Measurements from ENCODE around the gene FPGS. TPM values are rescaled to one million over a fixed set of nuclear protein-coding genes. Genes with fewer than 3 reads are reported as not detected.
A peak's percentile ranks its signal among the peaks of the same experiment; 100 is the strongest.
"Not testable (repeated sequence)": the region's sequence is repeated elsewhere in the genome, so short reads cannot be mapped to it uniquely, and the experiment has no call there.

FPGS gene
- total RNA-seq, 1 donor from 2014 or later: 69.7 TPM

DNA sequence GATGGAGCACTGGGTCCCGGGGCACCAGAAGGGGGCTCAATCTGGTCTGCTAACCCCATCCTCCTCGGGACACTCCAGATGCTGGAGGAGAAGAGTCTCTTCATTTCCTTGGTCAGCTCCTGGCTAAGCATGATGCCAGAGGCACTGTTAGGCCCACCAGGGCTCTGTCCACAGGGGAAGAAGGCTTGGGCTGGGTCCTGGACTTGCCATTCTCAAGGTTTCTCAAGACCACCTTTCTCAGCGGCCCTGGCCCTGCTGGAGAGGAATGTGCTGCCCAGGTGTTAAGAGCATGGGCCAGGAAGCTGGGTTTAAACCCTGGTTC is 32.1 kb upstream of the FPGS start:
- DNase-seq (ENCODE audit: low spot score) (no peak), ATAC-seq (no peak)
- intact Hi-C loops (cut with DNase I): no loop called here

- DNase-seq (ENCODE audit: low spot score) (peak; percentile 99), ATAC-seq (peak; percentile 98)
- intact Hi-C loops (cut with DNase I): no loop called here
Observed at GRCh38 chr9:127770905-127771569, 31.6 kb upstream of the FPGS start.

GRCh38 chr9:127771570-127772189 is 31.0 kb upstream of the FPGS start:
- ATAC-seq (no peak), DNase-seq (ENCODE audit: low spot score) (no peak)
- intact Hi-C loops (cut with DNase I): no loop called here

- ATAC-seq: no peak
- intact Hi-C loops (cut with DNase I): no loop called here
Observed at GRCh38 chr9:127772603-127773002, 30.1 kb upstream of the FPGS start.

GRCh38 chr9:127773272-127773671 is 29.4 kb upstream of the FPGS start:
- no peak for ATAC-seq
- no peak for DNase-seq (ENCODE audit: low spot score)
- intact Hi-C loops (cut with DNase I): no loop called here

More at GRCh38 chr9:127772603-127773002, 30.1 kb upstream of the FPGS start:
- DNase-seq (ENCODE audit: low spot score): no peak

DNA sequence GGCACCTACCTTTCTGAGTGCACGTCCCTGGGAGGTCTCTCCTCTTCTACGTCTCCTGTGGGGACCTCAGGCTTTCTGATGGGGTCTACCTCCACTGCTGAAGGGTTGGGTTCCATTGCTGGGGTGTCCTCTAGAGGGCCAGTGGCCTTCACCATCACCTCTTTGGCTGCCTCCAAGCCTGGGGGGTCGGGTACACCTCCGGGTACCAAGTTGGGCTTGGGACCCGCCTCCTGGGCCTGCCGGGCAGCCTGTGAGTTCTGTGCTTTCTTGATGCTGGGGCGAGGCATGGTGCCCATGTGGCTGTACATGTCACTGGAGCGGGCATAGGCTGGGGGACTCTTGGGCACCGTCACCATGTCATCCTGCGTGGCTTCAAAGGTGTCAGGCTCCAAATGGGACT is 28.7 kb upstream of the FPGS start:
- ATAC-seq: no peak
- intact Hi-C loops (cut with DNase I): no loop called here
- DNase-seq (ENCODE audit: low spot score): no peak

DNA sequence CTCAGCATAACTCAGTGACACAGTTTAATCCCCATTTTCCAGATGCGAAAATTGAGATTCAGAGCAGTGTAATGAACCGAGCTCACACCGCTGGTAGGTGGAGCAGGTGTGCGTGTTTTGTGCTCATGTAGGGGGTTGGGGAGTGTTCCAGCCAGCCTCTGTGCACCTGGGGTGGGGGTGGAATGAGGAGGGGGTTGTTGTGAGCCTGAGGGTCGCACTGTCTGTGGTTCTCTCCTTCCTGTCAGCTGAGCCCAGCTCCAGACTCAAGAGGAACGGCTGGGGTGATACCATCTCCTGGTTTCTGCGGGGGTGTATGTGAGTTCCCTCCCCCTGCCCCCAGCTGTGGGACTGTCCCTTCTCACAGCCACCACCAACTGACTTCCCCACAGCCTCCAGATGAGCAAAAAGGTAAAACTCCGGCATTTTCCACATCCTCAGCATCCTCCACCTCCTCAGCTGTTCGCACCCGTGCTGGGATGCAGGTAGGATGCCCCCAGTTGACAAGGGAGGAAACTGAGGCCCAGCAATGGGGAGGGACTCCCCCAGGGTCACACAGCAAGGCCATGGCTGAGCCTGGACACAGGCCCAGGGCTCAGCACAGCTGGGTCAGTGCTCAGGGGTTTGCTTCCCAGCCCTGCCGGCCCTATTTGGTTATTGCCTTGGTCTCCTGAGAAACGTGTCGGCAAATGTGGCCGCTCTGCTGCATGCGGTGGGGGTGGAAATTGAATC is 26.3 kb upstream of the FPGS start:
- intact Hi-C loops (cut with DNase I): no loop called here
- DNase-seq (ENCODE audit: low spot score): no peak
- no peak for ATAC-seq

DNA sequence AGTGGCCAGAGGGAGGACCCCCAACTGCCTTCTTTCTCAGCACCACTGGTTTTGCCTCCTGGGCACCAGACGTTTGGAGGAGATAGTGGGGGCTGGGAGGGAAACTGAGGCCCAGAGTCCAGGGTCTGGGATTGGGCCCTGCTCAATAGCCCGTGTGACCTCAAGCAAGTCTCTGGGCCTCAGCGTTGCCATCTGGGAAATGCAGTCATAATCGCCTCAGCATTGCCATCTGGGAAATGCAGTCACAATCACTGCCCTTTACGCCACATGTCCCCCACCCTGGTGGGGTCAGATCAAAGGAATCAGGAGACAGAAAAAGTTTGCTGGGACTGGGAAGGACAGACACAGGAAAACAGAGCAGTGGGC is 25.8 kb upstream of the FPGS start:
- ATAC-seq: no peak
- DNase-seq (ENCODE audit: low spot score): no peak
- intact Hi-C loops (cut with DNase I): no loop called here

DNA sequence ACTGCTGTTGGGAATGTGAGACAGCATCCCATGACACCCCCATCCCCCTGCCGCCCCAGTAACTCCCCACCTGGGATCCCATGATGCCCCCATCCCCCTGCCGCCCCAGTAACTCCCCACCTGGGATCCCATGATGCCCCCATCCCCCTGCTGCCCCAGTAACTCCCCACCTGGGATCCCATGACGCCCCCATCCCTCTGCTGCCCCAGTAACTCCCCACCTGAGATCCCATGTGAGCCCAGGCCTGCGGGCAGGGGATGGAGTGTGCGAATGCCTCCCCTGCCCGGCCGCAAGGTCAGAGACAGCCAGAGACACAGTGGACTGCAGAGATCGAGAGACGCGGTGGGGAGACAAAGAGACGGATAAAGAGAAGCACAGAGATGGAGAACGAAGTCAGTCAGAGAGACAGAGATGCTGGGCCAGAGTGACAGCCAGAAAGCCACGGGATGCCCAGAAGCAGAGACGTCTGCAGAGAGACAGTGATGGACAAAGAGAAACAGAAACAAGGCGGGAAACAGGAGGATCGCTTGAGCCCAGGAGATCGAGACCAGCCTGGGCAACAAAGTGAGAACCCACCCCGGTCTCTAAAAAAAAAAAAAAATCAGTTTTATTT is 25.2 kb upstream of the FPGS start:
- intact Hi-C loops (cut with DNase I): no loop called here
- no peak for DNase-seq (ENCODE audit: low spot score)
- ATAC-seq: no peak

GRCh38 chr9:127778280-127779135 is 24.2 kb upstream of the FPGS start, which contains the start of gene SH2D3C:
TSS of gene SH2D3C (minus strand) at chr9:127778666. CDS start at chr9:127778627, 39 bp downstream.
- intact Hi-C loops (cut with DNase I): no loop called here
- ATAC-seq (peak; percentile 72), DNase-seq (ENCODE audit: low spot score) (no peak)

DNA sequence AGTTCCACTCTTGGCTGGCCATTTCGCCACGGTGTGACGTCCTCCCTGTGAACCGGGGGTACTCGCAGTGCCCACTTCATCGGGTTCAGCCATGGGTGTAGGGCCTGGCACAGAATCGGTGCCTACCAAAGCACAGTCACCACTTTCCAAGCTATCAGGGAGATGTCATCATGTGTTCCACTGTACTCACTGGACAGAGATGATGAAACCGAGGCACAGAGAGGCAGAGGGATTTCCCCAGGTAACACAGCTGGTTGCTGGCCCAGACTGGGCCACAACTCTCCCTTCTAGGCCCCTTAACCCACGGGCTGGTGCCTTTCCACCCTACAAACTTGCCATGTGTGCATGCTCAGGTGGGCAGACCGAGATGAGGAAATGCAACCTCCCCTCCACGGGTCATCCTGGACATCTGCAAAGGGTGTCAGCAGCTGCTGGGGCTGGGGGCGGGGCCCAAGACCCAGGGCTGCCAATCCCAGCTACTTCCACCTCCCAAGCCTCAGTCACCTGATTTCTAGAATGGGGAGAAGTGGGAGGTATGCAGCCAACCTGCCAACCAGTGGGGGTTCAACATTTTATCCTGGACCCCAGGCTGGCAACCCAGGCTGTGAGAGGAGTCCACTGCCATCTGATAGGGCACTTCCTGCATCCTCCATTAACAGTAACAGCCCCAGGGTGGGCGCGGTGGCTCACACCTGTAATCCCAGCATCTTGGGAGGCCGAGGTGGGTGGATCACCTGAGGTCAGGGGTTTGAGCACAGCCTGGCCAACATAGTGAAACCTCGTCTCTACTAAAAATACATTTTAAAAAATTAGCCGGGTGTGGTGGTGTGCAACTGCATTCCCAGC is 23.3 kb upstream of the FPGS start:
- peak; percentile 68 for ATAC-seq
- intact Hi-C loops (cut with DNase I): no loop called here
- no peak for DNase-seq (ENCODE audit: low spot score)

DNA sequence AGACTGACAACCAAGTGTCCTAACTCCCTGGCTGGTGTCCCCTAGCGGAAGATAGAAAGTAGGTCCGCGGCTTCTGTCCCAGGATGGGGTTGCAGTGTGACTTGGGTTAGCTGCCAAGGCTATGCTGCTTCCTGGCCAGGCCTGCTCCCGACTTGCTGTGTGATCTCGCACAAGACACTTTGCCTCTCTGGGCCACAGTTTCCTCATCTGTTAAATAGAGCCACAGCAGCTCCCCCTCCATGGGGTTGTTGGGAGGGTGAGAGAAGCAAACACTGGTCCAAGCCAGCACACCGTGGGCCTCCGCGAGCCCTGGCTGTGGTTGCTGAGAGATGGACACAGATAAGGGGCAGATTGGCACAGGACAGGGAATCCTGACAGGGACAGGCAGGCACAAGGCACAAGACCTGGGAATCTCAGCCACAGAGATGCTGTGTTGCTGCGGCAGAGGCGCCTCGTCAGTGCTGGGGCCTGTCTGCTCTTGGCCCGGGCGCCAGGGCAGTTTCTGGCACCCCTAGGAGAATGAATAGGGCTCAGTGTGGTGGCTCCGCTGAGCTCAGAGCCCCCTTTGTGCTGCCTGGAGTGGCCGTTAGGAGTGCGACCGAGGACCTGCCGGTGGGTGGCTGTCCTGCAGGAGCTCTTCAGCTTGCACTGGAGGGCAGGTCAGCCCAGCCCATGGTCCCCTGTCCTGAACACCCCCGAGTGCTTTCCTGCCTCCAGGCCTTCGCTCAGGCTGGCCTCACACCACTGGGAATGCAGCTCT is 22.4 kb upstream of the FPGS start:
- intact Hi-C loops (cut with DNase I): no loop called here
- DNase-seq (ENCODE audit: low spot score) (no peak), ATAC-seq (no peak)

DNA sequence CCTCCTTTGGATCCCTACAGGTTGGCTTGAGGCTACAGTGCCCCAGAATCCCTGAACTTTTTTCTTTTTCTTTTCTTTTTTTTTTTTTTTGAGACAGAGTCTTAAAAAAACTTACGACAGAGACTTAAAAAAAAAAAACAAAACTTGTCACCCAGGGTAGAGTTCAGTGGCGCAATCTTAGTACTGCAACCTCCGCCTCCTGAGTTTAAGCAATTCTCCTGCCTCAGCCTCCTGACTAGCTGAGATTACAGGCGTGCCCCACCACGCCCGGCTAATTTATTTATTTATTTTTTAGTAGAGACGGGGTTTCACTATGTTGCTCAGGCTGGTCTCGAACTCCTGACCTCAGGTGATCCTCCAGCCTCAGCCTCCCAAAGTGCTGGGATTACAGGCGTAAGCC is 21.8 kb upstream of the FPGS start:
- intact Hi-C loops (cut with DNase I); ATAC-seq; DNase-seq (ENCODE audit: low spot score): not testable (repeated sequence)

- DNase-seq (ENCODE audit: low spot score) (no peak), ATAC-seq (no peak)
- intact Hi-C loops (cut with DNase I): no loop called here
Observed at GRCh38 chr9:127781806-127782205, 20.9 kb upstream of the FPGS start.

DNA sequence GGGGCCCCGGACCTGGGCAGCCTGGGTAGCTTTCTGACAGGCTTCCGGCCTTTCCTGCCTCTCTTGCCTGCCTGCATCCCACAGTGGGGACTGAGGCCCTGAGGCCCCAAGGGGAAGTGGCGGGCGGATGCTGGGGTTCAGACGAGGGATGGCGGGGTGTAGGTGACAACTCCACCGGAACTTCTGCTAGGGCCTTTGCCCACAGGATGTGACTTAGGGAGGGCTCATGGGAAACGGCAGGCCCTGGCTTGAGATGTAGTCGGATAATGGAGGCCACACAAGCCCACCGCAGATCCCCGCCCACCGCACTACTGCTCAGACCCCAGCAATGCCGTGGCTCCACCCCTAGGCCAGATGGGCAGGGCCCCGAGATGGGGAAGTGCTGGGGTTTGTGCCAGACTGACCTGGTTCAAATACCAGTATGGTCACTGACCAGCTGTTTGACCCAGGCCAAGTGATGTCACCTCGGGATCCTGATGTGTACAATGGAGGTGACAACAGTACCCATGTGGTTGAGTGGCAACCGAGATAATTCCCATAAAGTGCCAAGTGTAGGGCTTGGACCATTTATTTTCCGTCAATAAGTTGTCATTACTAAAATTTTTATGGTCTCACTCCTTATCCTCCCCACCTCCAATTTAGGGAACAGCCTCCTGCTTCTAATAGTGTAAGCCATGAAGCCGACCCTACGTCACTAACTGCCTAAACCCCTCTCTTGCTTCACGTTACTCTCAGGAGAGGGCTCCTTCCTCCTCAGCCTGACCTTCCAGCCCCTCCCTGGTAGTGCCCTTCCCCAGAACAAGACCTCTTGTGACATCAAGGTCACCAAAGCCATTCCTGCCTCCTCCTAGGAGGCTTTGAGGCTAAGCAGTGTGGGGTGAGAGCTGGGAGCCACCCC is 19.3 kb upstream of the FPGS start:
- DNase-seq (ENCODE audit: low spot score): no peak
- ATAC-seq: no peak
- intact Hi-C loops (cut with DNase I): loop anchor here (2.0 kb wide), 1 partner anchor 47 kb away; no protein-coding TSS in a partner anchor

Data from sciatic nerve (tissue), 2 donors.